HG03457 (cell line): Measurements from ENCODE around the gene DOK5.
"Not testable (repeated sequence)": the region's sequence is repeated elsewhere in the genome, so short reads cannot be mapped to it uniquely, and the experiment has no call there.

Experiments
- ATAC-seq: cut with Tn5 transposase; IDR thresholded peaks from one replicate; pipeline ENCODE4 v1.9.1; 2021; ENCODE audit warnings: moderate number of reproducible peaks; ENCODE audit not compliant: unreplicated experiment

DOK5 gene

DNA sequence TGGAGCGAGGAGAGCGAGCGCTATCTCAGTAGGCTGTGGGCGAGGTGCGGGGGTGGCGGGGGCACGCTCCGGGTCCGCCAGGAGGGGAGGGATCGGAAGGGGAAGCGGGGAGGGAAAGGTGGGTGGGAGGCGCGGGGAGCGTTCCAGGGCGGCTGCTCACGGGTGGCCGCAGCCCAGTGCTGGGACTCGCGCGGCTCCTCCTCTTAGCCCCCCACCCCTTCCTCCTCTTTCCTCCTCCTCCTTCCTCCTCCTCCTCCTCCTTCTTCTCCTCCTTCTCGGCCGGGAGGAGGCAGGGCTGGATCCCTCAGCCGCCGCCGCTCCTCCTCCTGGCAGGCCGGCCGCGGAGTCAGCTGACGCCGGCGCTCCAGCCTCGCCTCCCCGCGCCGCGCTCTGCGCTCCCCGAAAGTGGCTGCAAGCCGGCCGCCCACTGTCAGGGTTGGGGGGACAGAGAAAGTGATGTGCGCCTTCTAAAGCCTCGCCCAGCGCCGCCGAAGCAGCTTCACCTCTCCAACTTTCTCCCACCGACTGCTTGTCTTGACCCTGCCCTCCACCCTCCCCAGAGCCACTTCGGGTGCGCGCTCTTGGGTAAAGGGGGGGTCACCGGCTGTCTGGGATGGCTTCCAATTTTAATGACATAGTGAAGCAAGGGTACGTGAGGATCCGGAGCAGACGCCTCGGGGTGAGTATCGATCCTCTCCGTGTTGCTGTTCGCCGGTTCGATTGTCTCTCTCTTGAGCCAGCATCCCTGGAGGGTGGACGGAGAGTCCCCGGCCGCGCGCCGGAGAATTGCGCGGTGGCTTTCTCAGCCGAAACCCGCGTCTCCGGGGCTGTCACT is at the start of gene DOK5:
TSS of gene DOK5 (plus strand) at position 260 of the 835 bp plus-strand sequence. CDS start at position 614, 354 bp downstream.
- no peak for ATAC-seq

DNA sequence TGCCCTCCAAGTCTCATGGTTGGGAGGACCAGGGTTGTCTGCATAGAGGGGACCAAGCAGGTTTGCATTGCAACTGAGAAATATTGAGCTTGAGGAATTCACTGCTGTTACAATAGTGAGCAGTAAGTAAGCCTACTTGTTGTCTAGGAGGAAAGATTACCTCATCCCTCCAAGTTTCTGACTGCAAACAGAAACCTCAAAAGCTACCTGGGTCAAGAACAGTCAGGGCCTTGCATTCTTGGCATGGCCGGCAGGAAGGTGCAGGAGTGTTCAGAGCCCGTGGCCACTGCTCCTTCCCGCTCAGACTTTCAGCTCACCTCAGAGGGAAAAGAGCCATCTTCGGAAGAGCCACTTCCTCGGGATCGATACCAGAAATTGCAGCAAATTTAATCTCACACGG is 46.0 kb upstream of the DOK5 start:
- no peak for ATAC-seq

DNA sequence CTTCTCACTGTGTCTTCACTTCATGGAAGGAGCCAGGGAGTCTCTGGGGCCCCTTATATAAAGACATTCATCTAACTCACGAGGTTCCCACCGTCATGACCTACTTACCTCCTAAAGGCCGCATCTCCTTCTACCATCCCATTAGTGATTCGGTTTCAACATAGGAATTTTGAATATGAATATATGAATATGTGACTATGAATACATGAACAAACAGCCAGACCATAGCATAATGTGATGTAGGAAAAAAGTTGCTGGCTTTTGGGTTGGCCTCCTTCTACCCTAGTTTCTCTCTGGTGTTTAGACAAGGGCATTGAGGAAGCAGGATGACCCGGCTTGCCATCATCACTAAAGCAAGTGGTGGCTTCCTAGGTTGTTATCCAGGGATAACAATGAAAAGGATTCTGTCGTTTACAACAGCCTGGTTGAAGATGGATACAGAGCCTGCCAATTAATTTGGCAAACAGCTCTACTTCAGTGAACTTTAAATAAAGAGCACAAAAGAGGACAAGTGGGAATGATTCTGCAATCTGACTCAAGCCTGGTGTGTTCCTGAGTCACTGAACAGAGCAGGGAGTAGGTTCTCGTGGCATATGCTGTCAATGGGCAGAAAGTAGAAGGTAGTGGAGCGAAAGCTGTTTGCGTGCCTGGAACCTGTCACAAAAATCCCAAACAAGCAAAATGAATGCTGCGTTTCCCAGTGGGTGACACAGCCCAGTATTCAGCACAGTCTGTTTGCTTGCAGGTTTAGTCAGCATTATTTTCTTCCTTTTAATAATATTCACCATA is 44.0 kb upstream of the DOK5 start:
- no peak for ATAC-seq

DNA sequence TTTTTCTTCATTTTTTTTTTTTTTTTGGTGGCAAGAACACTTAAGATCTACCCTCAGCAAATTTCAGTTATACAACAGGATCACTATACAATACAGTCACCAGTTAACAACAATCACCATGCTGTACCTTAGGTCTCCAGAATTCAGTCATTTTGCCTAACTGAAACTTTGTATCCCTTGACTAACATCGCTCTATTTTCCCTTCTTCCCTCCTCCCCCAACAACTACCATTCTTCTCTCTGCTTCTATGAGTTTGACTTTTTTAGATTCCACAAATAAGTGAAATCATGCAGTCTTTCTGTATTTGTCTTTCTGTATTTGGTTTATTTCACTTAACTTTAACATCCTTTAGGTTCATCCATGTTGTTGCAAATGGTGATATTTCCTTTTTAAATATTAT is 42.4 kb upstream of the DOK5 start:
- no peak for ATAC-seq

DNA sequence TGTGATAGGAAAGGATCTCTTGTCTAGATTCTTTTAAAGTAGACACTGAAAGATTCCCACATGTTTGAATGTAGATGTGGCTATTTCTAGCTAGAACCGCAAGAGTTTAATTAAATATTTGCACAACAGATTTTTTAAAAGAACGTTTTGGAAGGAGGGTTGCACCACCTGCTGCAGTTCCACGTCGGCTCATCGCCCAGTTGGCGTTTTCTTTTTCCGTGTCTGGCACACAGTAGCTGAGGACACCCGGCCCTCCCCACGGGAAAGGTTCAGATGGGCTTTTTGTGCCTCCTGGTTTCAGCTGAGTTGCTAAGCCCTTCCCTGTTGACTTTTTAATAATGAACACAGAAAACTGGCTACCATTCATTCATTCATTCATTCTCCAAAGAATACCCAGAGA is 41.8 kb upstream of the DOK5 start:
- ATAC-seq = no peak

DNA sequence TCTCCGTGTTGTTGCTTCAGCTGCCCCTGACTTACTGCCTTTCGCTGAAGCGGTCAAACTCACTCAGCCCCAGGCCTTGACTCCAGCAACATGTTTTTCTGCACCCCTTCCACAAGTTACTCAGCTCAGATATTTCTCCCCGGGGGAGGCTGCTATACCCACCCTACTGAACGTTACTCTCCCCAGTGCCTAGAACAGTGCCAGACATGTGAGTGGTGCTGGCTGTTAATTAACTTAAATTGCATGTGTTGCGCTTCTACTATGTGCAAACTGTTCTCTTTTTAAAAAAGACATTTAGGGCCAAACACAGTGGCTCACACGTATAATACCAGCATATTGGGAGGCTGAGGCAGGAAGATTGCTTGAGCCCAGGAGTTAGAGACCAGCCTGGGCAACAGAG is 41.2 kb upstream of the DOK5 start:
- no peak for ATAC-seq

DNA sequence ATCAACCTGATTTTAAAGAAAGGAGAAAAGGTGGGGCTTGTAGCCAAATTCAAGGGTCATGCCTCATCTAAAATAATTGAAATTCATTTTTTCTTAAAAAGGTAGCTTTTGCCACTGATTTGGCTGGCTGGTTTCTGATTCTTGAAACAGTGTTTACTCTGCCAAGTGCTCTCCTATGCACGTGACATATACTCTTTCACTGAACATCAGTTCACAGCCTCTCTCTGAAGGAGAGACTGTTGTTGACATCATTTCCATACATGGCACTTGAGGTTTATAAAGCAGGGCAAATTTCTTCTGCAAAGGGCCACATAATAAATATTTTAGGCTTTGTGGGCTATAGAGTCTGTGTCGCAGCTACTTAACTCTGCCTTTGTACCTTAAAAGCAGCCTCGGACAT is 40.4 kb upstream of the DOK5 start:
- no peak for ATAC-seq

DNA sequence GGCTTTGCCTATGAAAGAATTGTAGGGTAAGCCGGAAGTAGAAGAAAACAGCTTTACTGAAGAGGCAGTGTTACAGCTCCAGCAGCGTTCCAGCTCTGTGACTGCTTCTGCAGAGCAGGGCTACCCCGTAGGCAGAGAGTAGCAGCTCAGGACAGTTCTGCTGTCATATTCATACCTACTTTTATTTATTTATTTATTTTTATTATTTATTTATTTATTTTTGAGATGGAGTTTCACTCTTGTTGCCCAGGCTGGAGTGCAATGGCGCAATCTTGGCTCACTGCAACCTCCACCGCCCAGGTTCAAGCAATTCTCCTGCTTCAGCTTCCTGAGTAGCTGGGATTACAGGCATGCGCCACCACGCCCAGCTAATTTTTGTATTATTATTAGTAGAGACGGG is 39.0 kb upstream of the DOK5 start:
- ATAC-seq = not testable (repeated sequence)

DNA sequence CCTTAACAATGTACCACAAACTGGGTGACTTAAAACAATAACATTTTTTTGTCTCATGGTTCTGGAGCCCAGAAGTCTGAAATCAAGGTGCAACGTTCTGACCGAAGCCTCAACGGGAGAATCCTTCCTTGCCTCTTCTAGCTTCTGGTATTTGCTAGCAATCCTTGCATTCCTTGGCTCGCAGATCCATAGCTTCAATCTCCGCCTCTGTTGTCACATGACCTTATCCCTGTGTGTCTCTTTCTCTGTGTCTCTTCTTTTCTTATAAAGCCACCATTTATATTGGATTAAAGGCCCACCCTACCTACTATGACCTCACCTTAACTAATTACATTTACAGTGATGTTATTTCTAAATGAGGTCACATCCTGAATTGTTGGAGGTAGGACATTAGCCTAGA is 37.2 kb upstream of the DOK5 start:
- no peak for ATAC-seq

DNA sequence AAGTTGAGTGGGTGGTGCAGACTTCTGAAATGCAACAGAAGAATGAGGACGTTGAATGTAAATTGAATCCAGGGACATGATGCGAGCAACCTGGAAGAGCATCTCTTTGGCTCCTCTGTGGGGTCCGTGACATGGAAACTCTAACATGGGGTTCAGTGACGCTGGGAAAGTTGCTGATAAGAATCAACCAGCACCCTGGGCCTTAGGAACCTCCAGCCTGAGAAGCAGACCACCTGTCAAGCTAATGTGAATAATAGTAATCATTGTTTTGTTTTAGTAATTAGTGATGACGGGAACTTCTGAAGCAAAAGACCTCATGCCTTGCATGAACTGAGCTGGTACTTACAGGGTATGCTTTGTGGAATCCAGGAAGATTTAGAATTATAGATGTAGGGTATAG is 25.2 kb upstream of the DOK5 start:
- ATAC-seq = no peak

DNA sequence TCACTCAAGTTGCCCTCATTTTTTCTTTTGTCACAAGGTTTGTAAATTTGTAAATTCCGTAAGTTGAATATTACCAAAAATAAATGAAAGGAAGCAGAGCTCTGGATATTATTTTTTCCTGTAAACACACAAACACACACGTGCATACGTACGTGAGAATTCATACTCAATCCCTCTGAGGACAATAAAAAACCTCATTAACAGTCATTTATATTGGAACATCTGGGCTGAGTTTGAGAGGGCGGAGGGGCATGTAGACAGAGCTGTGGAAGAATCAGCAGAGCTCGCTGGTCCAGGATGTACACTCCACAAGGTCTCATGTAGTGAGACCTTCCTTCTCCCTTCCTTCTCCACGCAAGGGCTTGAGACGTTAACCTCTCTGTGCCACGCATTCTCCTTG is 24.2 kb upstream of the DOK5 start:
- ATAC-seq = no peak

DNA sequence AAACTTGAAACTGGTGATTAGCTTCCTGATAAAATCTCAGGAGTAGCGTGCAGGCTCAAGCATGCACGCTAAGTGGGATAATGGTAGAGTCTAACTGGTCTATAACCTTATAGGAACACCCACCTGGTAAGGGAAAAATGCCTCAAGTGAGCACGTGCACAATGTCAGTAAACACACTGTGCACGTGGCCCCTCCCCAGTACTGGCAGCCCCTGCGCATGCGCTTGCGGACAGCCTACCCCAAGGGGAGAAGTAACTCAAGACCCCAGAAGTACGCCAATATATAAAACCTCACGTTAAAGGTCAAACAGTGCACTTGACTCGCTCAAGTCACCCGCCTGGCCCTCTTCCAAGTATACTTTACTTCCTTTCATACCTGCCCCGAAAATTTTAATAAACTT is 23.1 kb upstream of the DOK5 start:
- no peak for ATAC-seq

DNA sequence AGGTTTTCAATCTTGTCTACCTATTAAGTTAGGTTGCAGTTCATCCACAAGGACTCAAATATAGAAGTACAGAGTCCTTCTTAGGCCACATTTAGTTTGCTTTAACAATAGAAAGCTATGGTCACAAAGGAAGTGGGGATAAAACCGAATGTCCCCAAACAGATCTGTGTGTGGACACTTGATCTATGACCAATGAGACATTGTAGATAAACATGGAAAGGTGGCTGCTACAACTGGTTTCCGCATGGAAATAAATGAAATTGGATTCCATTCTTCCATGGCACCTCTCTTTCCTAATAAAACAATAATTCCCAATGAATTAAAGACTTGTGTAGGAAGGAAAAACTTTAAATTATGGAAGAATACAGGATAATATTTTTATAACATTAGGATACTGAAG is 20.4 kb upstream of the DOK5 start:
- ATAC-seq = no peak

DNA sequence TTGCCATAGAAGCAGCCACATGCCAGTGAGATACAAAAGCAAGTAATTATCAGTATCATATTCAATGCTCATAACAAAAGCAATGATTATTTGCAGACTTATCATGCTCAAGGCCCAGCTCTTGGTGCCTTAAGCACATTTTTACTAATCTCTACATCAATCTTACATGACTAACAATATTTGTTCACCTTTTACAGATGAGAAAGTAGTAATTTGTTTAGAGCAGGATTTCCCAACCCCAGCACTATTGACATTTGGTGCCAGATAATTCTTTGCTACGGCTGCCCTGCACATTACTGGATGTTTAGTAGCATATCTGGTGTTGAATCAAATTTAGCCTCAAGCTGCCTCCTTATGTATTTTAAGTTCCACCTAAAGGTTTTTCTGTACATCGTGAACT is 19.0 kb upstream of the DOK5 start:
- ATAC-seq = no peak

DNA sequence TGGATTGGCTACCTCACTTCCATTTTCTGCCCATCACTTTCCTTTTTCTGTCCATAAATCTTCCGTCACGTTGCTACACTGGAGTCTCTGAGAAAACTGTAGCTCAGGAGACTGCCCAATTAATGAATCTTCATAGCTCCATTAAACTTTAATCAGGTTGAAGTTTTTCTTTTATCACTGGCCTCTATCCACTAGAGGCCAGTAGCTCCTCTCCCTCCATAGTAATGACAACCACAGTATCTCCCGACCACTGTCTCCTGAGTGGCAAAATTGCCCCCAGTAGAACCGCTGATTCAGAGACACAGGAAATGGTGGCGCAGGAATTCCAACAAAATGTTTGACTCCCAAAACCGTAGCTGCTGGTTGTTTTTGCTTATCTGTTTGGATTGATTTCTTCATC is 18.4 kb upstream of the DOK5 start:
- no peak for ATAC-seq

DNA sequence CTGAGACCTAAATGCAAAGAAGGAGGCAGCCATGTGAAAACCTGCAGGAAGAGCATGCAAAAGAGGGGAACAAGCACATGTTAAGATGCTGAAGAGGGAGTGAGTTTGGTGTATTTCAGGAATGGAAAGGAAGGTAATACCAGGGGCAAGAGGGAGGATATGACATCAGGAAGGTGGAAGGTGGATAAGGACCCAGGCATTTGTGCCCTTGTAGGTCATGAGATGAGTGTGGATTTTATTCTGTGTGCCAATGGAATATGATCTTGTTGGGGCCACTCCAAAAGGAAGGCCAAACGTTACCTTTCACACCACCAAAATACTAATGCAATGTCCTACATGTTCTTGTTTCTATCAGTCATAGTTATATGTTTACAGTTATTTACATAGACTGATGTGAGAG is 17.2 kb upstream of the DOK5 start:
- no peak for ATAC-seq

DNA sequence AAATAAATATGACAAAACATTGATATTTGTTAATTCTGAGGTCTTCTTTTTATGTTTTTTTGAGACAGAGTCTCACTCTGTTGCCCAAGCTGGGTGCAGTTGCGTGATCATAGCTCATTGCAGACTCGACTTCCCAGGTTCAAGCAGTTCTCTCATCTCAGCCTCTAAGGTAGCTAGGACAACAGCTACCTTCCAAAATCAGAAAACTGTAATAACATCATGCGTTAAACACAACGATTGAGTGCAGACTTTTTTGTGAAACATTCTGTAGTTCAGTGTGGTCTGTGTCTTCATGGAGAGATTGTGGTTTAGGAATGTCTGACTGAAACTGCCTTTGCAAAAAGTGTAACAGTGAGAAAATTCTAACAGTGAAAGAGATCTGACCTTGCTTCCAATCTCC is 16.1 kb upstream of the DOK5 start:
- ATAC-seq = no peak

DNA sequence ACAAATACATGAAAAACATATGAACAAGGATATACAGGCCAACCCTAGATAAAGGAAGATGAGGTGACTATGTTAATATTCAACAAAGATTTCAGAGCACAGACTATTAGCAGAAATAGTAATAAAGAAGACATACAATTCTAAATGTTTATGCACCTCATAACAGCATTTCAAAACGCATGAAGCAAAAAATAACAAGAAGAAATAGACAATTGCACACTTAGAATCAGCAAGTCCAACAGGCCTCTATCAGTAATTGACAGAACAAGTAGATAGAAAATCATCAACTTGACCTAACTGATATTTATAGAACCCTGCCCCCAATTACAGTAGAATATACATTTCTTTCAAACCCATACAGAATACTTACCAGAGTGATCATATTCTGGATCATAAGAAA is 11.4 kb upstream of the DOK5 start:
- ATAC-seq = no peak

DNA sequence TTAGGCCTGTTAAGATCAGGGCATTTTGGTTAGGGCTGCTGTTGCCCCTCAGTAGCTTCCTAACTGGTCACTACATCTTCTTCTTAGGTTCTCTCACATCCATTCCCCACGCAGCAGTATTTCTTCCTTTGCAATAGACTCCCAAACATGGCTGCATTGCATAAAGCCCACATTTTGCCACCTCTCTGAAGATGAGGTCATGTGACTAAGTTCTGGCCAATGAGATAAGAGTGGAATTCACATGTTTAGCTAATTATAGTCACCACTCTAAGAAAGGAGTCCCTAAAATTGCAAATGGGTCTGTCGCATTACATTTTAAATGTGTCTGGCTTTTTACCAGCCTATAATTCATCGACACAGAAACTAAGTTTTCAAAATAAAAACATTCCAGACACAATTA is 9.3 kb upstream of the DOK5 start:
- no peak for ATAC-seq

DNA sequence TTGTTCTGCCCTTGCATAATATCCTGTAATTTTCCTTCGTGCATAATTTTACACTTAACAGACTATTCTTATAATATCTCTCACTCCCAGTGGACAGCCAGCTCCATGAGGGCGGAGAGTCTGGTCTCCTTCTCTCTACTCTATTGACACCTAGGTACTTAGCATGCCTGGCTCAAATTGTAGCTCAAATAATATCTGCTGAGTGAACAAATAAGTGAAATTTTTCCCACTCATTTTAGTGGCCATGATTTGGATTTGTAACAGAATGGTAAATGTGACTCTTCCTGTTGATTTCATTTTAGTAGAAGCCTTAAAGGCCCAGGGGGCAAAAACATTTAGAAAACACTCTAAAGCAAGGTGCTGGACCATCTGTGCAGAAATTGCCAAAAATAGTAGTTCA is 7.8 kb upstream of the DOK5 start:
- no peak for ATAC-seq

DNA sequence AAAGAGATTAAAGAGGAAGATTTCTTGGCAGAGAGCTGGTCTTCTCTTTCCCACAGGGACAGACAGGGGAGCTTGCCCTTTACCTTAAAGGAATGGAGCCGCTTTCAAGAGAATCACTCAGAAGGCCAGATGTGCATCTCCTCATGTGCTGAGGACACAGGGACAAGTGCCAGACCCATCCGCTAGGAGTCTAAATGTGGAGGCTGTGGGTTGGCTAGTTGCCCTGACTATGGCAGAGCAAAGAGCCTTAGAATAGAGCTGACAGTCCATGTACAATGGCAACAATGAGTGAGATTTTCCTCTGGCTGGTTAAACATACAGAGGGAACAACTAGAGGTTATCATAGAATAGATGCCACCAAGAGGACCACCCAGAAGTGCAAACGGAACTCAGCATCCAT is 7.3 kb upstream of the DOK5 start:
- ATAC-seq = no peak

DNA sequence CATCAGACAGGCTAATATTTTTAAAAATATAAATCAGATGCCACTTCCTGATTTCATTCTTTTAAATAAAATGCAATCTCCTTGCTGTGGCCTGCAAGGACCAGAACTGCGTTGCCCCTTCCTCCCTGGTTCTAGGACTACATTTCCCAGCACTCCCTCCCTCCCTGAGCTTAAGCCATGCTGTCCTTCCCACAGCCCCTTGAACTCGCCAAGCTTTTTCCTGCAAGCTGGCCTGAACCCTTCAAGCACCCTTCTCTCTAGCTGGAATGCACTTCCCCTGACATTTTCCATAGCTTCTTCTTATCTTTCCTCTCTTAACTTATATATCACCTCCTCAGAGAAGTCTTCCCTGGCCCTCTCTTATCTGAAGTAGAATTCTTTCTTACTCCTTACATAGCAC is 6.1 kb upstream of the DOK5 start:
- no peak for ATAC-seq
